ENCODE measurements around the gene TMEM201. TPM values are rescaled to one million over a fixed set of nuclear protein-coding genes. Genes with fewer than 3 reads are reported as not detected.

Gene TMEM201
- total RNA-seq, 1 donor from 2014 or later: 26.0 TPM

DNA sequence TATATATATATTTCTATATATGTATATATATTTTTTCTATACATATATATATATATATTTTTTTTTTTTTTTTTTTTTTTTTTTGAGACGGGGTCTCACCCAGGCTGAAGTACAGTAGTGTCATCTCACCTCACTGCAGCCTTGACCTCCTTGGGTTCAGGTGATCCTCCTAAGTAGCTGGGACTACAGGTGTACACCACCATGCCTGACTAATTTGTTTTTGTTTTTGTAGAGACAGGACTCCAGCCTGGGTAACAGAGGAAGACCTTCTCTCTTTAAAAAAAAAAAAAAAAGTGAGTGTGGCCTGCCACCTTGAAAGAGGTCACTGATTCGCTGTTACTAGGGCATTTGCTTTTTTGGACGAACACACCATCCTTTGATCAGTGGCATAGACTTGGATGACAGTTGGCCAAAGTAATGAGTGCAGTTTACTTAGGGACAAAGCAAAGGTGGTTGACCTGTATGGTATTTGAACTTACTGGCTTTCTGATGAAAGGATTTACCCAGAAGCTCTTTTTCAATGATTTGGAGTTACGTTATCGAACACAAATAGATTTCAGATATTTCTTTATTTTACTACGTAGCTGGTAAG, 38.7 kb upstream of the TMEM201 start:
- TF ChIP-seq, protein P1, sequence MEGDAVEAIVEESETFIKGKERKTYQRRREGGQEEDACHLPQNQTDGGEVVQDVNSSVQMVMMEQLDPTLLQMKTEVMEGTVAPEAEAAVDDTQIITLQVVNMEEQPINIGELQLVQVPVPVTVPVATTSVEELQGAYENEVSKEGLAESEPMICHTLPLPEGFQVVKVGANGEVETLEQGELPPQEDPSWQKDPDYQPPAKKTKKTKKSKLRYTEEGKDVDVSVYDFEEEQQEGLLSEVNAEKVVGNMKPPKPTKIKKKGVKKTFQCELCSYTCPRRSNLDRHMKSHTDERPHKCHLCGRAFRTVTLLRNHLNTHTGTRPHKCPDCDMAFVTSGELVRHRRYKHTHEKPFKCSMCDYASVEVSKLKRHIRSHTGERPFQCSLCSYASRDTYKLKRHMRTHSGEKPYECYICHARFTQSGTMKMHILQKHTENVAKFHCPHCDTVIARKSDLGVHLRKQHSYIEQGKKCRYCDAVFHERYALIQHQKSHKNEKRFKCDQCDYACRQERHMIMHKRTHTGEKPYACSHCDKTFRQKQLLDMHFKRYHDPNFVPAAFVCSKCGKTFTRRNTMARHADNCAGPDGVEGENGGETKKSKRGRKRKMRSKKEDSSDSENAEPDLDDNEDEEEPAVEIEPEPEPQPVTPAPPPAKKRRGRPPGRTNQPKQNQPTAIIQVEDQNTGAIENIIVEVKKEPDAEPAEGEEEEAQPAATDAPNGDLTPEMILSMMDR (conservative IDR thresholded peaks at IDR 0.05): no peak
- H3K27ac Mint-ChIP-seq: no peak overlapping the region
- no peak for DNase-seq (ENCODE audit: extremely low spot score, unreplicated experiment)
- no peak overlapping the region for H3K4me3 Mint-ChIP-seq
- peaks cover 25% of the 10 kb centered on the region for H3K4me1 Mint-ChIP-seq (ENCODE audit: unreplicated experiment)
- no peaks in the 10 kb centered on the region for H3K27me3 Mint-ChIP-seq
- H3K36me3 Mint-ChIP-seq: peaks cover 13% of the 10 kb centered on the region
- peaks cover 5% of the 10 kb centered on the region for H3K9me3 Mint-ChIP-seq

DNA sequence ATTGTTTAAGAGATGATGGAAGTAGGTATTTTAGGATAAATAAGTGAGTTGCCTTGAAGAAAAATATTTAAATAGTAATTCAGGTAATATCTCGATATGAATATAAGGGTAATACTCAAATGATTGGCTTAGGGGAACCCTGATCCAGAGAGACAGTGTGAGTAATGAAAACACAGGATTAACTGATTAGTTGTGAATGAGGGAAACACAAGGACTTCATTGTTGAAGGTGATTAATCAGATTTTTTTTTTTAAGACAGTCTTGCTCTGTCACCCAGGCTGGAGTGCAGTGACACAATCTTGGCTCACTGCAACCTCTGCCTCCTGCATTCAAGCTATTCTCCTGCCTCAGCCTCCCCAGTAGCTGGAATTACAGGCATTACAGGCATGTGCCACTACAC, 36.7 kb upstream of the TMEM201 start:
- no peak overlapping the region for H3K27ac Mint-ChIP-seq

GRCh38 chr1:9553736-9554144, 35.0 kb upstream of the TMEM201 start:
- Mint-ChIP-seq H3K27me3 (no peaks in the 10 kb centered on the region), H3K9me3 (peaks cover 2% of the 10 kb centered on the region), H3K4me1 (ENCODE audit: unreplicated experiment) (peaks cover 16% of the 10 kb centered on the region), H3K4me3 (no peak overlapping the region), H3K36me3 (peaks cover 20% of the 10 kb centered on the region), H3K27ac (no peak overlapping the region)
- TF ChIP-seq, protein P1 (conservative IDR thresholded peaks at IDR 0.05): no peak
- DNase-seq (ENCODE audit: extremely low spot score, unreplicated experiment): no peak

More for the DNA sequence above, 36.7 kb upstream of the TMEM201 start:
- Mint-ChIP-seq H3K36me3 (peaks cover 21% of the 10 kb centered on the region), H3K27me3 (no peaks in the 10 kb centered on the region), H3K9me3 (peaks cover 5% of the 10 kb centered on the region), H3K4me3 (no peak overlapping the region), H3K4me1 (ENCODE audit: unreplicated experiment) (peaks cover 17% of the 10 kb centered on the region)
- TF ChIP-seq, protein P1 (conservative IDR thresholded peaks at IDR 0.05): no peak
- no peak for DNase-seq (ENCODE audit: extremely low spot score, unreplicated experiment)

DNA sequence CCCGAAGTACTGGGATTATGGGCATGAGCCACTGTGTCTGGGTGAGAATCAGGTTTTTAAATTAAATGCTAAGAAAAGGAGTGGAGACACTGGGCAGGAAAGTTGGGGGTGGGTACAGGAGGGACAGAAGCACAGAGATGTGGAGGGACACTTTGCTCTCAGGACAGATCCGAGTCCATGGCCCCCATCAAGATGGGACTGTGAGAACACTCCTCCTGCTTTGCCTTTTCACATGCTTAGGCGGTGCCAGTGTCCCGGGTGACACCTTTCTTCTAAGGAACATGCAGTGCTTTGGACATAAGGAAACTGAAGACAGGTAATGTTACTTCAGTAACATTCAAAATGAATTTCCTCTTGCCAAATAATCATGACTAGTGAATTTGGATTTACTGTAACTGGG, 32.8 kb upstream of the TMEM201 start:
- no peaks in the 10 kb centered on the region for H3K27me3 Mint-ChIP-seq
- H3K27ac Mint-ChIP-seq: no peak overlapping the region
- no peak for DNase-seq (ENCODE audit: extremely low spot score, unreplicated experiment)
- H3K9me3 Mint-ChIP-seq: no peaks in the 10 kb centered on the region
- no peak overlapping the region for H3K4me3 Mint-ChIP-seq
- H3K4me1 Mint-ChIP-seq (ENCODE audit: unreplicated experiment): peaks cover 24% of the 10 kb centered on the region
- TF ChIP-seq, protein P1 (conservative IDR thresholded peaks at IDR 0.05): no peak
- peaks cover 17% of the 10 kb centered on the region for H3K36me3 Mint-ChIP-seq

GRCh38 chr1:9557624-9558023, 31.1 kb upstream of the TMEM201 start:
- Mint-ChIP-seq H3K27me3 (no peaks in the 10 kb centered on the region), H3K4me3 (no peak overlapping the region), H3K27ac (no peak overlapping the region), H3K9me3 (no peaks in the 10 kb centered on the region), H3K36me3 (peaks cover 23% of the 10 kb centered on the region), H3K4me1 (ENCODE audit: unreplicated experiment) (peaks cover 28% of the 10 kb centered on the region)
- DNase-seq (ENCODE audit: extremely low spot score, unreplicated experiment): no peak
- TF ChIP-seq, protein P1 (conservative IDR thresholded peaks at IDR 0.05): no peak
